ENCODE results near the gene CRY1.

GRCh38 chr12:107053709-107054108 is 39.6 kb downstream of the CRY1 start:
- TF ChIP-seq POLR2A (IDR thresholded peaks at IDR 0.05; ENCODE audit: extremely low read depth, insufficient read length) = no peak
- TF ChIP-seq, protein P1, sequence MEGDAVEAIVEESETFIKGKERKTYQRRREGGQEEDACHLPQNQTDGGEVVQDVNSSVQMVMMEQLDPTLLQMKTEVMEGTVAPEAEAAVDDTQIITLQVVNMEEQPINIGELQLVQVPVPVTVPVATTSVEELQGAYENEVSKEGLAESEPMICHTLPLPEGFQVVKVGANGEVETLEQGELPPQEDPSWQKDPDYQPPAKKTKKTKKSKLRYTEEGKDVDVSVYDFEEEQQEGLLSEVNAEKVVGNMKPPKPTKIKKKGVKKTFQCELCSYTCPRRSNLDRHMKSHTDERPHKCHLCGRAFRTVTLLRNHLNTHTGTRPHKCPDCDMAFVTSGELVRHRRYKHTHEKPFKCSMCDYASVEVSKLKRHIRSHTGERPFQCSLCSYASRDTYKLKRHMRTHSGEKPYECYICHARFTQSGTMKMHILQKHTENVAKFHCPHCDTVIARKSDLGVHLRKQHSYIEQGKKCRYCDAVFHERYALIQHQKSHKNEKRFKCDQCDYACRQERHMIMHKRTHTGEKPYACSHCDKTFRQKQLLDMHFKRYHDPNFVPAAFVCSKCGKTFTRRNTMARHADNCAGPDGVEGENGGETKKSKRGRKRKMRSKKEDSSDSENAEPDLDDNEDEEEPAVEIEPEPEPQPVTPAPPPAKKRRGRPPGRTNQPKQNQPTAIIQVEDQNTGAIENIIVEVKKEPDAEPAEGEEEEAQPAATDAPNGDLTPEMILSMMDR (IDR thresholded peaks at IDR 0.05; ENCODE audit: low read depth, low read length) = no peak

Measured in NB4 (cell line).